Esophagus mucosa (tissue), 1 donor: Measurements from ENCODE around the gene SLC22A12. TPM values are rescaled to one million over a fixed set of nuclear protein-coding genes. Genes with fewer than 3 reads are reported as not detected.

ENCODE experiments used
- ATAC-seq: fragments of 200-7000 bp; cut with Tn5 transposase; one replicate; pipeline ENCODE4 v1.9.1; 2020
- total RNA-seq: library from RNA; stranded (reverse); gene quantifications from one replicate; pipeline ENCODE4 v1.2.4, GENCODE V29; 2023
- donor health status: DM: yes; HTN: yes; CAD: no.

SLC22A12 gene
- total RNA-seq, 1 donor from 2014 or later, result not detected

- no peak for ATAC-seq
Measured at GRCh38 chr11:64629103-64629502, 38.1 kb downstream of the SLC22A12 start.

GRCh38 chr11:64629796-64630562, 39.0 kb downstream of the SLC22A12 start:
- ATAC-seq, result no peak

DNA sequence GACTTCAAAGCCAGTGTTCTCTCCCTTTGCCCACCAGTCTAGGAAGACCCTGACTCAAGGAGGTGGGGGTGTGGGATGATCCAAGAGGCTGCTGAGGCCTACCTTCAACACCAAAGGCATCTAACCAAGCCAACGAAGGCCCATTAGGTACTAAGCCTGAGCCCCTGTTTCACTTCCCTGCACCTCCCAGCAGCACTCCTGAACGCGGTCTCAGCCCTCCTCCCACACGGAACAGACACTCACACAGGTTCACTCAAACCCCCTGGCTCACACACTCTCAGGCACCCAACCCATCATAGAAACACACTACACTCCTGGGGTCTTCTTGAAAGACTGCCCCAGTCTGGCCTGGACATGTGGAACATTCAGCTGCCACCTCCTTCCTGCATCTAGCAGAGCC, 40.7 kb downstream of the SLC22A12 start:
- no peak for ATAC-seq

- ATAC-seq, result no peak
Measured at GRCh38 chr11:64632237-64632636, 41.2 kb downstream of the SLC22A12 start.

DNA sequence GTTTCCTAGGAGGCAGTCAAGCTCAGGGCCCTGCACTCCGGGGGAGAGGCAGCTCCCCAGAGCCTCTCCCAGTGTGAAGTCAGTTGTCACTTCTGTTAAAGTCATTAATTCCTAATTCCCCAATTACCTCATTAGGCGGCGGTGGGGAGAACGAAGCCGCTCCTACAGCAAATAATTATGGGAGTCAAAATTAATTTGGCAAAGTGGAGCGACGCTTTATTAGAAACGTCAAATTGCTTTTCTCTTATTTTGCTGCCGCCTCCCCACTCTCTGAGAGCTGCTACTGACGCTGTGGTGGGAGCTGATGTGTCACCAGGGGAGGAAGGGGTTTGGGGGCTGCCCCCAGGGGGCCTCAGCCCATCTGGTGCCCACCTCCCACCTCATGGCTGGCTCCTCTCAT, 41.6 kb downstream of the SLC22A12 start:
- no peak for ATAC-seq

GRCh38 chr11:64633555-64634159, 42.6 kb downstream of the SLC22A12 start:
- no peak for ATAC-seq

GRCh38 chr11:64637334-64638017, 46.5 kb downstream of the SLC22A12 start:
- no peak for ATAC-seq

- ATAC-seq, result peak; percentile 5
Measured at GRCh38 chr11:64638018-64638665, 47.1 kb downstream of the SLC22A12 start.

GRCh38 chr11:64638829-64639228, 47.8 kb downstream of the SLC22A12 start:
- no peak for ATAC-seq

GRCh38 chr11:64639885-64640284, 48.9 kb downstream of the SLC22A12 start:
- no peak for ATAC-seq

DNA sequence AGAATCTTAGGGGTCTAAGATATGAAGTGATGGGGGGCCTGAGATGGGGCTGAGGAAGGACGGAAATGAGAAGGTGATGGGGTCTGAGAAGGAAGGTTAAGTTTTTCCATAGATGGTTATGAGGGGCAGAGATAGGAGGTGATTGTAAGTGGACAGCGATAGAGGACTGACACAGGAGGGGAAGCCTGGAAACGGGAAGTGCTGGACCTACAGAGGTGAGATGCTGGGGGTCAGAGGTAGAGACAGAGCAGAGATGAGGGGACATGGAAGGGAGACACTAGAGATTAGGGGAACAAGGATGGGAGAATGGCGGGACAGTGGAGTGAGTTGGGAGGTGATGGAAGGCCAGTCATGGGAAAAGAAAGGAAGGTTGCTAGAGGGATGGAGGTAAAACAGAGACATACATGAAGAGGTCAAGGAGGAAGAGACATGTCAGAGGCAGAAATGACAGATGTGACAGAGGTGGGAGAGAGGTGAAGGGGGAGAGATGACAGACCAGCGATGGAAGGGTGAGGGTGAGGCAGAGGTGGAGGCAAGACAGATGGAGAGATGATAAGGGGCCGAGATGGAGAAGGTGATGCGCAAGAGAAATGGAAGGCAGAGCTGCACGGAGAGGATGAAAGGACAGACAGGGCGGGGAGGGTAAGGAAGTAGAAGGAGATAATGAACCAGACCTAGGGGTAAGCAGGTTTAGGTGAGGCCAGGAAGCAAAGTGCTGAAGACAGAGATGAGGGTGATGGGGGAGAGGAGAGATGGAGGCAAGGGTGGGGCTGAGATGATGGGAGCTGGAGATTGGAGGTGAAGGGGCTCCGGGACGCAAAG, 50.8 kb downstream of the SLC22A12 start:
- ATAC-seq, result no peak

GRCh38 chr11:64642418-64642735, 51.4 kb downstream of the SLC22A12 start:
- no peak for ATAC-seq

DNA sequence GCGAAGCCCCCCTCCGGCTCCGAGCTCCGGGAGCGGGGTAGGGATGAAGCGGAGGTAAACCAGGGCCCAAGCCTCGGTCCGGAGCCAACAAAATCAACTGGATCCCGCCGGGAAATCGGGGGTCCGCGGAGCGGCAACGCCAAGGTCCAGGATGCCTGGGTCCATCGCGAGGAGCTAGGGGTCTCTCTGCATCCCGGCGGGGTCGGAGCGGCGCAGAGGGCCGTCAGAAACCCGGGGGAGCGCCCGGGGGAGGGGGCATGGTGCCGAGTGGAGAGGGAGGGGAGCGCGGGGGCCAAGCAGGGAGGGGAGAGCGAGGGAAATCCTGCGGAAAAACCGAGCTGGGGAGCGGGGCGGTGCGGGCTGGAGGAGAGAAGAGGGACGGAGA, 51.8 kb downstream of the SLC22A12 start:
- no peak for ATAC-seq

GRCh38 chr11:64643256-64643881, 52.3 kb downstream of the SLC22A12 start:
- no peak for ATAC-seq

- no peak for ATAC-seq
Measured at GRCh38 chr11:64643920-64644646, 53.1 kb downstream of the SLC22A12 start.

DNA sequence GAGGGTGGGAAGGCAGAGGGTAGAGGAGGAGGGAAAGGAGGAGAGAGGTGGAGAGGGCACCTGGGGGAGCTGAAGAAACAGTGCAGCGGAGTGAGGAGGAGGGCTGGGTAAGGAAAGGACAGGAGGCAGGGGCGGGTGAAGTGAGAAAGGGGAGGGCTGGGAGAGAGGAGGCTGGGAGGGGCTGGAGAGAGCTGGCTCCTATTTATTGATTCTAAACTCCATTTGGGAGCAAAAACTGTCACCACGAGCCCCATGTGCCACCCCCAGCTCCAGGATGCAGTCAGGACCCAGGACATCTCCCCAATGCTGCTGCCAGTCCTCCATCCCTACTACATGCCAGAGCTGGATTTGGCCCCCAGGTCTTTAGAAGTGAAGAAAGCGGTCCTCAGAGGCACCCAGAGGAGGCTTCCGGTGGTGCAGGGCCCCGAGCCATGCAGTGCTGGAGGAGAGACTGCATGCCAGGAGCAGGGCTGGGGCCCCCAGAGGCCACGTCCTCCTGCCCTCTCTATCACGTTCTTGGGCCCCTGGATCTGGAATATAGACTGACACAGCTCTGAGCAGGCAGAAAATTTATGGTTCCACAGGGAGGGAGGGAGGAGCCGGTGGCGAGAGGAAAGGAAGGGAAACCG, 53.7 kb downstream of the SLC22A12 start:
- no peak for ATAC-seq

DNA sequence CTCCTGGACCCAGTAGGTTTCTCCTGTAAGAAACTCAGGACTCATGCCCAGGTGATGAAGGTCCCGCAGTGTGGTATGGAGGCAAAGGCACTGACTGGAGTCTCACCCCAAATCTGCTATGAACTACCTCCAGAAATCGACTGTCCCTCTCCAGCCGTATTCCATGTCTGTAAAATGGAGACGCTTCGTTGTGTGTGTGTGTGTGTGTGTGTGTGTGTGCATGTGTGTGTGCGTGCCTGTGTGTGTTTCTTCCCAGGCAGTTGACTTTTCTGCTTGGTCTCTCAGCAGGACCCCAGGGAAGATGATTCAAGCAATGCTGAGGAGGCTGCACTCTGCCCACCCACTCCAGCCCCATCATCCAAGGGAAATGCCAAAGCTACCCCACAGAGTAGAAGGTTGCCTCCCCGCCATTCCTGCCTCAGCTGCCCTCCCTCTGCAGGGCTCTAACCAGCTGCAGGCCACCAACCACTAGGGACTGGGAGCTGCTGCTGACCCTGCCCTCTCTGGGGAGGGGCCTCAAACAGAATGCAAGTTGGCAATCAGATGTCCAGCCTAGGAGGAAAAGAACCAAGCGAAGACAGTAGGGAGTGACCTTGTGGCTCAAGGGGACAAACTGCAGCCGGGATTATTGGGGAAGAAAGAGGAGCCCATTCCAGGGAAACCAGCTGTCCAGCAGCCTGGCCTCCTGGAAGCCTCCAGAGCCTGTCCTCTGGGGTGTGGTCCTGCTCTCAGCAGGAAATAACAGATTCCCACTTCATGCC, 56.2 kb downstream of the SLC22A12 start:
- no peak for ATAC-seq

DNA sequence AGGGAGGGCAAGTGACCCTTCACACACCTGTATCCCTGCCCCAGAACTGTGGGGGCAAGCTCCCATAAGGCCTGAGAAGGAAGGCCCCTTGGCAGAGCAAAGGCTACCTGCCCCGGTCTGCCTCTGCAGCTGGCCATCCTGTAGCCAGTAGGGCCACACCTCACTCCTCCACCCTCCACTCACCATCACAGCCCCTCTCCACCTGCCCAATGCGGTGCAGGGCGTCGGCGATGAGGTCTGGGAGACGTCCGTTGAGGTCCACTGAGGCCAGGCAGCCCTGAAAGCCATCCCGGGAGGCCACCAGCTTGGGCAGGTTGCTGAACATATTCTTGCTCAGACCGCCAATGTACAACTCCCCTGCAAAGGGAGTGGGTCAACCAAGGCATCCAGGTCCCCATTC, 57.5 kb downstream of the SLC22A12 start:
- ATAC-seq, result no peak

GRCh38 chr11:64649291-64649697, 58.3 kb downstream of the SLC22A12 start:
- ATAC-seq, result no peak

DNA sequence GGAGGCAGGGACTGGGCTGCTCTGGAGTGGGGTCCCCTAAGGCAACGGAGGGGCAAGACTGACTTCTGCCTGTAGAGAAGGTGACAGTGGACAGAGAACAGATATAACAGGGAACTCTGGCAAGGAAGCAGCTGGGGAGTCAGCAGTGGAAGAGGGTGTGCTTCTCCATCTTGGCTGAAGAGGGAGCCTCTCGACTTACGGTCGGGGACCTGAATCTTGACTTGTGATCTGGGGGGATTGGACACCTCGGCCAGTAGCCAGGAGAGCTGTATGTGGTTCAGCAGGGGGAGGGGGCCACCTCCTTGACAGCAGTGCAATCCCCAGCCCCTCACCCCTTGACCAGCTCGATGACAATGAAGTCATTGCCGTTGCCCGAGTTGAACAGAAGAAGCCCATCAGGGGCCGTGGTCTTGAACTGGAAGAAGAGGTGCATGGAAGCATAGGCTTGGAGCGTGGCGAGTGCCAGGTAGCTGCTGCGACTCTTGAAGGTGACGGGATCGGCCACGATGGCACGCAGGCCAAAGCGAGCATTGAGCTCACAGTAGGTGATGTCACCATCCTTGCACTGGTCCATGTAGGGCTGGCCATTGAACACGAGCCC, 60.0 kb downstream of the SLC22A12 start:
- ATAC-seq, result no peak
